ENCODE results near the gene OBSCN.

OBSCN gene

DNA sequence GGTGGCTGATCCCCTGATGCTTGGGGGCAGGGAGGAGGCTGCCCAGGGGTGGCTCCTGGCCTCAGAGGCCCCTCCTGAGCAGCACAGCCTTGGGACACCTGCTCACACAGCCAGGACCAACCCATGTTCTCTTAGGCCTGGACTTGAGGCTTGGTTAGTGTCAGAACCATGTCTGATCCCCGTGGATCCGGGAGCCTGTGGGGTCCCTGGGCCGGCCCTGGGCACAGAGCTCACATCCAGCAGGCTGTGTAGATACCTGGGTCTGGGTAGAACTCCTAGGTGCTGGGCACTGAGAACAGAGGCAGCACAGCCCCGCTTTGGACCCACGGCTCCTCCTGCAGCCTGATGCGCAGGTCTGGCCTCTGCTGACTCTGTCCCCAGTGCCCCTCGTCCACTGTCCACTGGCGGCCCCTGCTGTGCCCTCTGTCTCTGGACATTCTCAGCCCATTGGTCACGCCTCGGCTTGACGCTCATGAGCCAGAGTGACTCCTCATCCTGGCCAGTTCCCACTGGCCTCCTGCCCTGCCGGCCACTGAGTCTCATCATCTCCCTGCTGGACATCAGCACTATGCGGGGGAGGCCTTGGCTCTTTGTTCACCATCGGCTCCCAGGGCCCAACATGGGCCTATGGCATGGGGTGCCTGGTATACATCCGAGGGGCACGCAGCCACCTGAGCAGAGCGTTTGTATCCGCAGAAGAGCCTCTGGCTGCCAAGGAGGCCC is 128.6 kb downstream of the OBSCN start:
- in situ Hi-C loops (cut with MboI; ENCODE audit: low sequenced_read_pairs) = no loop called here

DNA sequence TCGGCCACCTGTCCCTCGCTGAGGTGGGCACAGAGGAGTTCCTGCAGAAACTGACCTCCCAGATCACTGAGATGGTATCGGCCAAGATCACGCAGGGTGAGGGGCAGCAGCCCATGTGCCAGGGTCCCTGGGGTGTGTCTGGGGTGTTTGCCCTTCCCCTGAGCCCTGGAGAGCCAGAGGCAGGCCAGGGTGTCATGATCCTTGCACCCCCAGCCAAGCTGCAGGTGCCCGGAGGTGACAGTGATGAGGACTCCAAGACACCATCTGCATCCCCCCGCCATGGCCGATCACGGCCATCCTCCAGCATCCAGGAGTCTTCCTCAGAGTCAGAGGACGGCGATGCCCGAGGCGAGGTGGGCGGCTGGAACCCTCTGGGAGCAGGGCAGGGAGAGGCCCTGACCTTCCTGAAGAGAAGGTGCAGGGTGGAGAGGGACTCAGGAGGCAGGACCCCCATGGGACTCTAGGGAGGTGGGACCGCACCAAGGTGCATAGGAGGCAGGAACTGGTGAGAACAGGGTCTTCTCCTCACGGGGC is 129.3 kb downstream of the OBSCN start:
- in situ Hi-C loops (cut with MboI; ENCODE audit: low sequenced_read_pairs) = no loop called here

DNA sequence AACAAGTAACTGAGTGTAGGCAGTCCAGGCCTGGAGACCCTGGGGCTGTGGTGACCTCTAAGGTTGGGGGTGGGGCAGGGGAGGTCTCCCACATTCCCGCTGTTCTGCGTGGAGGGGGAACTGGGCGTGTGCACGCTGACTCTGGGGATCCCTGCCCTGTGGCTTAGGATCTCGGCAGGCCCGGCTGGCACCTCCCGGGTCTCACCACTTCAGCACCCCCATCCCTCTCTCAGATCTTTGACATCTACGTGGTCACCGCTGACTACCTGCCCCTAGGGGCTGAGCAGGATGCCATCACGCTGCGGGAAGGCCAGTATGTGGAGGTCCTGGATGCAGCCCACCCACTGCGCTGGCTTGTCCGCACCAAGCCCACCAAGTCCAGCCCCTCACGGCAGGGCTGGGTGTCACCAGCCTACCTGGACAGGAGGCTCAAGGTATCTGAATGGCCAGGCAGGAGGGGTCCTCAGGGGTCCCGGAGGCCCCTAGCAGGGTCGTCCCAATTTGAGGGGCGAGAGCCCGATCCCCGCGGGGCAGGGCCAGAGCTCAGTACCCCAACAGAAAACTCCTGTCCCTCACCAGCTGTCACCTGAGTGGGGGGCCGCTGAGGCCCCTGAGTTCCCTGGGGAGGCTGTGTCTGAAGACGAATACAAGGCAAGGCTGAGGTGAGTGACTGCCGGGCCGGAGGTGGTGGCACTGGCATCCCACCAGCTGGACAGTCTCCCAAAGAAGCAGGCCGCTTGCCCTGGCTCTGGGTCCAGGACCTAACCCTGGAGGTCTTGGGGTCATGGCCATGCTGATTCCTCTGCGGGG is 130.1 kb downstream of the OBSCN start:
- in situ Hi-C loops (cut with MboI; ENCODE audit: low sequenced_read_pairs) = no loop called here

DNA sequence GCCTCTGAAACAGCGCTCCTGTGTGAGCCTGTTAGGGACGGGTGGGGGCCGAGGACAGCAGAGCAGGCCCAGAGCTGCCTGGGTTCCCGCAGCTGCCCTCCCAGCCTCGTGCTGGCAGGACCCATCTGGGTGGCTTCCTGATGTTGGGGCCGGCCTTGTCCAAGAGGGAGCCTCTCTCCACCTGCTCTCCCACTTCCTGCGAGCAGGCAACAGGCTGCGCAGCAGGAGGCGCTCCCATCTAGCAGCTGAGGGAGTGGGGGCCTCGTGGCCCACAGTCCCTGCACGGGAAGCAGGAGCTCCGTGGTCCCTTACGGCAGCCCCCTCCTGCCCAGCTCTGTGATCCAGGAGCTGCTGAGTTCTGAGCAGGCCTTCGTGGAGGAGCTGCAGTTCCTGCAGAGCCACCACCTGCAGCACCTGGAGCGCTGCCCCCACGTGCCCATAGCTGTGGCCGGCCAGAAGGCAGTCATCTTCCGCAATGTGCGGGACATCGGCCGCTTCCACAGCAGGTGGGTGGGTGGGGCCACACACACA is 130.7 kb downstream of the OBSCN start:
- in situ Hi-C loops (cut with MboI; ENCODE audit: low sequenced_read_pairs) = no loop called here

DNA sequence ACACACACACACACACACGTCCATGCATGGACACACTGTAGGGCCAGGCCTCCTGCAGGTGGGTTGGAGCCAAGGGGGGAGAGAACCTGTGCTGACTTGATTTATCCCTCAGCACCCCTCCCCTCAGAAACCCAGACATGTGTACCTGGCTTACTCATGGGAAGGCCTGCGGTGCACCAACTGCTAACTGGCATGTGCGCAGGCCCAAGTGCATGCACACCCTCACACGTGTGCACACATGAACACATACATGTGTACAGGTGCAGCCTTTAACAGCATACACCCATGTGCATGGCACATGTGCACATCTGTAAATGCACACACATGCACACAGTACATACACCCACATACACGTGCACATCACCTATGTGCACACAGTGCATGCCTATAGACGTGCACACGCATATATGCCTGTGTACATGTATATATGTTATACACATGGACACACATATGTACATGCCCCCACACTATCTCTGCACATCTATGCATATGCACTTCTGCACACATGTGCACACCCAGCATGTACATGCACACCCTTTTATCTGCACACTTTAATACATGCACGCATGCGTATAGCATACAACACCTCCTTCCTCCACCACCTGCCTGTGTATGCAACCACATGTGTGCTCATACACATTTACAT is 131.3 kb downstream of the OBSCN start:
- in situ Hi-C loops (cut with MboI; ENCODE audit: low sequenced_read_pairs) = no loop called here

DNA sequence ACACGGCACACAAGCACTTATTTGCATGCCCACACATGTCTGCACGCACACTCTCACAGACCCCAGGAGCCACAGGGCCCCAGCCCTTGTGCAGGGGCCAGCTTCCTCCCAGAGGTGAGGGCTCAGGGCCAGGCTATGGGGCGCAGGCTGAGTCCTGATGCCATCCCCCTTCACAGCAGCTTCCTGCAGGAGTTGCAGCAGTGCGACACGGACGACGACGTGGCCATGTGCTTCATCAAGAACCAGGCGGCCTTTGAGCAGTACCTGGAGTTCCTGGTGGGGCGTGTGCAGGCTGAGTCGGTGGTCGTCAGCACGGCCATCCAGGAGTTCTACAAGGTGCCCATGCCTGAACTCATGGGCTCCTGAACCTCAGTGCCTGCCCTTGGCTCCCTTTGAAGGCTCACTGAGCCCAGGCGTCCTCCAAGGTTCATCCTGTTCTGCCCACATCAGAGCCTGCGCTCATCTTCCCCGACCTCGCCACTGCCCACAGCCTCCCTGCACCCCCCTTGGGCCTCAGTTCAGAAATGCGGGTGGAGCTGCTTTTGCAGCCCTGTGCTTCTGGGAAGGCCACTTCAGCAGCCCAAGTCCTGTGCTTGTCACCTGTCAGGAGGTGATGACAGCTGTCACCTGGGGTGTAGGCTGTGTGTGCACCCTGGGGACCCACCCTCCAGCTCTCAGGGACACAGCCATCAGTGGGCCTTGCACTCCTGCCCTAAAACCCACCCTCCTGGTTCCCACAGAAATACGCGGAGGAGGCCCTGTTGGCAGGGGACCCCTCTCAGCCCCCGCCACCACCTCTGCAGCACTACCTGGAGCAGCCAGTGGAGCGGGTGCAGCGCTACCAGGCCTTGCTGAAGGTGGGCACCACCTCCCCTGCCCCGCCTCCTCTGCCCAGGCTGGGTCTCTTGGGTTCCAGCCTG is 132.2 kb downstream of the OBSCN start:
- in situ Hi-C loops (cut with MboI; ENCODE audit: low sequenced_read_pairs) = no loop called here

DNA sequence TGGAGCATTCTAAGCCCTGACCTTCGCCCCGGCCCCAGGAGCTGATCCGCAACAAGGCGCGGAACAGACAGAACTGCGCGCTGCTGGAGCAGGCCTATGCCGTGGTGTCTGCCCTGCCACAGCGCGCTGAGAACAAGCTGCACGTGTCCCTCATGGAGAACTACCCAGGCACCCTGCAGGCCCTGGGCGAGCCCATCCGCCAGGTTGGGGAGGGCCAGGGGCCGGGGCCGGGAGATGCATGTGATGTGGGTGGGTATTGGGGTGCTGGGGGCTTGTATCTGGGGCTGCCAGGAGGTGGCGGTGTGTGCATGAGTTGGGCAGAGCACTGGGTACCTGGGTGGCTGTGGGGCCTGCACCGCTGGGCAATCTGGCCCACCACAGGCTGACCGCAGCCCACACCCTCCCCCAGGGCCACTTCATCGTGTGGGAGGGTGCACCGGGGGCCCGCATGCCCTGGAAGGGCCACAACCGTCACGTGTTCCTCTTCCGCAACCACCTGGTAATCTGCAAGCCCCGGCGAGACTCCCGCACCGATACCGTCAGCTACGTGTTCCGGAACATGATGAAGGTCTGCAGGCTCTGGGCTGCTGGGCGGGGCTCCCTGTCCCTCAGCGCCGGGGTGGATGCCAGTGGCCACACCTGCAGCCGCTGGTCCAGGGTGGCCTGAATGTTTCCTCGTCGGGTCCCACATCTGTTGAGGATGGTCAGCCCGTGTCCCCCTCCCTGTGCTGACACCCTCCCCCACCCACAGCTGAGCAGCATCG is 133.0 kb downstream of the OBSCN start:
- in situ Hi-C loops (cut with MboI; ENCODE audit: low sequenced_read_pairs) = no loop called here

DNA sequence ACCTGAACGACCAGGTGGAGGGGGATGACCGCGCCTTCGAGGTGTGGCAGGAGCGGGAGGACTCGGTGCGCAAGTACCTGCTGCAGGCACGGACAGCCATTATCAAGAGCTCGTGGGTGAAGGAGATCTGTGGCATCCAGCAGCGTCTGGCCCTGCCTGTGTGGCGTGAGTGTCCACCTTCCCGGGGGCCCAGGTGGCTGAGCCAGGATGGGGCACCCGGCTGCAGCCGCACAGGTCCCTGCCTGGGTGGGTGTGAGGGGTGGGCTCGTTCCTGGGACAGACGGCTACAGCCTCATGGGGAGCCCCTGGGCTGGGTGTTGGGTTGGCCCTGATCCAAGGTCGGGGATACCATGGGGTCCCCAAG is 133.6 kb downstream of the OBSCN start:
- in situ Hi-C loops (cut with MboI; ENCODE audit: low sequenced_read_pairs) = no loop called here

DNA sequence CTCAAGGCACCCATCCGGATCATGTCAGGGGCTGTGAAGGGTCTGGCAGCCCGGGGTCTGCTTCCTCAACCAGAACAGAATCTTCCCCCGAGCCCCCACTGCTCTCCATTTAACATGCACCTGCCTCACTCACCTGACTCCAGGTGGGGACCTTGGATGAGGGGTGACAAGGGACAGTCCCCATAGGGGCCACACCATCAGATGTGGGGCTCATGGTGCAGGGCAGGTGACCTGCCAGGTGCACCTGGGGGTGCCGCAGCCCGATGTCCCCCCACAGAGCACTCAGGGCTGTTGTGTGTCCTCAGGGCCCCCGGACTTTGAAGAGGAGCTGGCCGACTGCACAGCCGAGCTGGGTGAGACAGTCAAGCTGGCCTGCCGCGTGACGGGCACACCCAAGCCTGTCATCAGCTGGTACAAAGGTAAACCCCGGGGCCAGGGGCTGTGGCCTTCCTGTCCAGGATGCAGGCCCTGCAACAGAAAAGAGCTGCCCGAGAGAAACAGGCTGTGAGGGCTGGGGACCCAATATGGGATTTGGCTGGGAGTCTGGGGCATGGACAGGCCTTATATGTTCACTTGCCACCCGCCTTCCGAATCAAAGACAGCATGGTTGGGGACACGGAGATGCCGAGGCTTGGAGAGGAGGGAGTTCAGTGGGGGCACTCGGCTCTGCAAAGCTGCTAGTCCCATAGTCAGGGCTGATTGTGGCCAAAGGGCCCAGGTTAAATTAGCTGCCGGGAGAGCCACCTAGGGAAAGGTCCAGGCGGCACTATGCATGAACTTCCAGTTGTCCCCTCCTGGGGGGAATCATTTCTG is 134.2 kb downstream of the OBSCN start:
- in situ Hi-C loops (cut with MboI; ENCODE audit: low sequenced_read_pairs) = no loop called here

DNA sequence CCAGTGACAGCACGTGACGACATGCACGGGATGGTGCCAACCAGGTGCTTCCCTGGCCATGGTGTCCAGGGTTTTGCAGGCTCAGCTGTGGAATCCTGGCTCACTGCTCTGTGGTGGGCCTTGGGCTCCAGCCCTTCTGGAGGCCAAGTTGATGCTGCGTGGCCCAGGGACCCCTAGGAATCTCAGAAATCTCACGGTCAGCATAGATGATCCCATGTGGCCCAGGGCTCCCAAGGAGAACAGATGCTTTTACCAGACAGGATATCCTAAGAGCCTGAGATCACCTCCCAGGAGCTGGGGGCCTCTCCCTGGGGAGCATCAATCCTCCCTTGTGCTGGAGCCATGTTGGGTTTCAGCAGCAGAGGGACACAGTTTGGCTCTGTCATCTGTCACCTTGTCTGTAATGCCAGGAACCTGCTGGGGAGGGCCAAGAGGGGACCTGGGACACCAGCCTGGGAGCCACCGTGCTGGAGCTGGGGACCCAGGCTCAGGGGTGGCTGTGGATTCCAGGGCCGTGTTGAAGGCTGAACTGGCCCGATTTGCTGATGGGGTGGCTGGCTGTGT is 134.9 kb downstream of the OBSCN start:
- in situ Hi-C loops (cut with MboI; ENCODE audit: low sequenced_read_pairs) = no loop called here

DNA sequence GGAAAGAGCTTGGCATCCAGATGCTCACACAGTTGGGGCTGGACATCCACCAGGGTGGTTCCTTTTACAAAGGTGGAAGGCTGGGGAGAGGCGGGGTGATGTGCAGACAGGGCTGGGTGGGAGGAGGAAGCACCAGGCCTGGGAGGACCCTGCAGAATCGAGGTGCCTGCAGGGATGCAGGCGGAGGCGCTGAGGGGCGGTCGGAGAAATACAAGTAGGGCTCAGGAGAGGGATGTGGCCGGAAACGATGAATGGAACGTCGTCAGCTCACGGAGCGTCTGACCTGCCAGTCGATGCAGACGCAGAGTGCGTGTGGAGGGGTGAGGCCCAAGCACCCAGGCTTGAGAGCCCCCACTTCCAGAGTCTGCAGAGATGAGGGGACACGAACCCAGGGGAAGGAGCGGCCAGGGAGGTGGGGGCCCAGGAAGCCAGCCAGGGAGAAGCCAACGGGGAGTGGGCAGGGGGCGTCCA is 135.4 kb downstream of the OBSCN start:
- in situ Hi-C loops (cut with MboI; ENCODE audit: low sequenced_read_pairs) = no loop called here

DNA sequence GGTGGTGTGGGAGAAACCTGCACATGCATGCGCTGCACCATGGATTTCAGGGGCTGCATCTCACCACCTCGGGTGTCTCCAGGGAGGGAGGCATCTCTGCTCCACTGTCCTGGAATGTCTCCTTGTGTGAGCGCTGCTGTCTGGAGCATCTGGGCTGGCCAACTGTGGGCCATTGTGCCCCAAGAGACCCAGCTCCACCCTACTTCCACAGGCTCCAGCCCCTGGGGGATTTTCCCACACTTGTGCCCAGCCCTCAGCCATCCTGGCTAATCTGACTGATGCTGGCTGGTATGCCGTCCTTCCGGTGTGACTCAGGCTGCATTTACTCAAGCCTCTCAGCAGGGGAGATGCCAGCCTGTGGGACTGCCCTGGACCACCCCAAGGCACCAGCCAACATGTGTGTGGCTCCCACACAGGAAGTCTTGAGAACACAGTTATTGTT is 136.8 kb downstream of the OBSCN start:
- in situ Hi-C loops (cut with MboI; ENCODE audit: low sequenced_read_pairs) = no loop called here

DNA sequence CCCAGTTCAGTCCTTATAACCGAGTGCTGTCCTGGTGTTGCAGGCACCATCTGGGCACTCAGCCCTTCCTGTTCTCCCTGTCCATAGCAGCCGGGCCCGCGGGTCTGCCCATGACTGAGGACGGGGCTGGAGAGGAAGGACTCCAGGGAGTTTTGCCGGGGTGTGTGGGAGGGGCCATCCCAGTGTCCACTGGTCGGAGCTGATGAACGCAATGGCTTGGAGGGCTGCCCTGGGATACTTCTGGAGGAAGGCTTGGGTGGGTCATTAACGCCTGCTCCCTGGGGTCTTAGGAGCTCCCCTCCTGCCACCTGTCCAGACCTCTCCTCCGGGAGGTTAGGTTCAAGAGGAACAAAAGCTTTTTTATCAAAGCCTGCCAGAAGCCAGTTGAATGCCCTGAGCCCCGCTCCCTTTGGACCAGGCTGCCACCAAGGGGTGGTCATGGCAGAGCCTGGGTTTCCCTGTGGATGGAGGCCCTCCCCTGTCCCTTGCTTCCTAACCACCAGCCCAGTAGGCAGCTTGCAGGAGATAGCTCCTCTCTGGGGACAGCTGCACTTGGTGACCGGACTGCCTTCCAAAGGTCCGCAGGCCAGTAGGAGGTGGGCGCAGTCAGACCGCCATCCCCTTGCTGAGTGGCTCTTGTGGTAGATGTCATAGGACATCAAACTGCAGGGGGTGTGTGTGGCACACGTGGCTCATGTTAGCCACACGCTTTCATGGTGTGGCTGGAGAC is 137.5 kb downstream of the OBSCN start:
- in situ Hi-C loops (cut with MboI; ENCODE audit: low sequenced_read_pairs) = no loop called here

DNA sequence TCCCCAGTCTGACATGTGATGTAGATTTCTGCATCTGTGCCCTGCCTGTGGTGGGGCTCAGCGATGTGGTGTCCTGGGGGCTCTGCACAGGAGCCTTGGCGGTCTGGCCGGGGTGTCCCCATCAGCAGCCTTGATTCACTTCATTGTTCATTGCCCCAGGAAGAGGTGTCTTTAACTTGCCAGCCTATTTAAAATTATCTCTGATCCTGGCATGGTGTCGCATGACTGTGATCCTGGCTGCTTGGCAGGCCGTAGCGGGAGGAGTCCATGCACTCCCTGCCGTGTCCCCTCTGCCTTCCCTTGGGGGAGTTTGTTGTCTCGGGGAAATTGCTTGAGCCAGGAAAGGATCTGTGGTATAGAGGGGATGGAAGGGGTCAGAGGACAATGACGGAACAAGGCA is 138.9 kb downstream of the OBSCN start:
- in situ Hi-C loops (cut with MboI; ENCODE audit: low sequenced_read_pairs) = no loop called here

DNA sequence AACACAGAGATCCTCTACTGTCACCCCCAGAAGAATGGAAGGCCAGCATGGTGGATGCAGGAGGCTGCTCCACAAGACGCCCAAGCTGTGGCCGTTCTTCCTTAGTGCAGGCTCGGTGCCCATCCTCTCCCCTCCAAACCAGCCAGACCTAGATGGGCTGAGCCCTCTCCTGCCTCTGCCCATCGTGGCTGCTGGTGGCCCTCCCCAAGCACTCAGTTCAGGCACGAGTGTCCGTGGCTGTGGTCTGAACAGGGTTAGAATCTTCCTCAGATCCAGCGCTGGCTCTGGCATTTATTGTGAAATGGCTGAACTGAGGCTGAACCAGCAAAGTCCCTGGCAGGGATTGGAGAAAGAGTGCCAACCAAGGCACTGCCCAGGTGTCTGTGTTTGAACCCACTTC is 139.3 kb downstream of the OBSCN start:
- in situ Hi-C loops (cut with MboI; ENCODE audit: low sequenced_read_pairs) = no loop called here

DNA sequence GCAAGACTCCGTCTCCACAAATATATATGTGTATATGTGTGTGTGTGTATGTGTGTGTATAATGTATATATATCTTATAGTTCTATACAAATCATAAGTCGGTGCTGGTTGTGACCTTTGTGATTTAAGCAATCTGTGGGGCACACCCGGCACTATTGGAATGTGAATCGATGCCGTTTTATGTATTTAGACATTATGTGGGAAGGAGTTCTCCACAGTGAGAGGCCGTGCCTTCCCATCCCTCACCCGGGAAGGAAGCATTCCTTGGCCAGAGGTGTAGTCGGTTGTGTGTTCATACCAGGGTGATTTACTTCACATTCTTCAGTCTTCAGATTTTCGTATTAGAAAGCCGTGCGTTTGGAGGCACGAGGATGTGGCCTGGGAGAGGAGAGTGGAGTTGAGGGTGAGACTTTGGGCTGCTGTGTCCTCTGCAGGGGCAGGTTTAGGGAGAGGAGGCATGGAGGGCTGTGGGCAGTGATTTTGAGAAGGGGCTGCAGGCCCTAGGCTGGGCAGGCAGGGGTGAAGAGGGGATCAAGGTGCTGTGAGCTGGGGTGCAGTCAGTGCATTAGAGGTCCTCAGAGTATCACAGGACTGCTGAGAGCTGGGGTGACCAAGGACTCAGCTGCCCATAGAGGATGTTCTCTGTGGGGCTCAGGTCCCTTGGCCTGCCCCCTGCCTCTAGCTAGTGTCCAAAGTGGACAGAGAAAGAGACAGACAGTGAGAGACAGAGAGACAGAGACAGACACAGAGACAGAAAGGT is 141.0 kb downstream of the OBSCN start:
- in situ Hi-C loops (cut with MboI; ENCODE audit: low sequenced_read_pairs) = no loop called here

DNA sequence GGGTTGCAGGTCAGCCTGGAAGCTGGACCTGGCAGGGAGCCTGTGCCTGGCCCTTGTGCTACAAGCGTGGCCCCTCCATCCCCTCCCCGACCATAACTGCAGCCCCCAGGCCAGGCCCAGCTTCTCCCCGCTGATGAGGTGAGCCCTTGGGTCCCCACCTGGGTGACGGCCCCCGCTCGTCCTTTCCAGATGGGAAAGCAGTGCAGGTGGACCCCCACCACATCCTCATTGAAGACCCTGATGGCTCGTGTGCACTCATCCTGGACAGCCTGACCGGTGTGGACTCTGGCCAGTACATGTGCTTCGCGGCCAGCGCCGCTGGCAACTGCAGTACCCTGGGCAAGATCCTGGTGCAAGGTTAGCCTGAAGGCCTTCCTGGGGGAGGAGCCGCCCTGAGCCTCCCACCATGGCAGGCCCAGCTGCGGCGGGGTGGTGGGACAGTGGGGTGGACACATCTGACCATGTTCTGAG is 141.9 kb downstream of the OBSCN start:
- in situ Hi-C loops (cut with MboI; ENCODE audit: low sequenced_read_pairs) = no loop called here
